Measurements from ENCODE around the gene LRFN2. TPM values are rescaled to one million over a fixed set of nuclear protein-coding genes. Genes with fewer than 3 reads are reported as not detected.

The LRFN2 gene
- total RNA-seq, 2 donors from 2014 or later, result not detected

GRCh38 chr6:40377173-40377806, 209.9 kb downstream of the LRFN2 start:
- peaks cover 0 to 14% of the 10 kb centered on the region in 2 donors for H3K36me3 Mint-ChIP-seq
- DNase-seq (ENCODE audit: low spot score in 2 of 2), result no peak
- no peaks in the 10 kb centered on the region for H3K9me3 Mint-ChIP-seq
- H3K27ac Mint-ChIP-seq, result no peak overlapping the region
- no peak for ATAC-seq

DNA sequence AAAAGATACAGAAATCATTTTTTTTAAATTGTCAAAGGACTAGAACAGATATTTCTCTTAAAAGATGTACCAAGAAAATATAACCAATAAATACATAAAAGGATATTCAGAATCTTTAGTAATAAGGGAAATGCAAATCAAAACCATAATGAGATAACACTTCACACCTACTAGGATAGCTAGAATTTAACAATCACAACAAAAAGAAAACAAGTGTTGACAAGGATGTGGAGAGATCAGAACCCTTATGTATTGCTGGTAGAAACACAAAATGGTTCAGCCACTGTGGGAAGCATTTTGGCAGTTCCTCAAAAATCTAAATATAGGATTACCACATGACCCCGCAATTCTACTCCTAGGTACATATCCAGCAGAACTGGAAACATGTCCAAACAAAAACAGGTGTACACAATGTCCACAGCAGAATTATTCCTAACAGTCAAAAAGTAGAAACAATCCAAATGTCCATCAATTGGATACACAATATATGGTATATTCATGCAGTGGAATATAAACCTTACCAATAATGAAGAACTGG, 211.0 kb downstream of the LRFN2 start:
- ATAC-seq, result no peak
- no peak overlapping the region for H3K27ac Mint-ChIP-seq
- H3K9me3 Mint-ChIP-seq, result peaks cover 0 to 5% of the 10 kb centered on the region in 2 donors
- no peak for DNase-seq (ENCODE audit: low spot score in 2 of 2)
- H3K36me3 Mint-ChIP-seq, result peaks cover 6 to 14% of the 10 kb centered on the region in 2 donors

DNA sequence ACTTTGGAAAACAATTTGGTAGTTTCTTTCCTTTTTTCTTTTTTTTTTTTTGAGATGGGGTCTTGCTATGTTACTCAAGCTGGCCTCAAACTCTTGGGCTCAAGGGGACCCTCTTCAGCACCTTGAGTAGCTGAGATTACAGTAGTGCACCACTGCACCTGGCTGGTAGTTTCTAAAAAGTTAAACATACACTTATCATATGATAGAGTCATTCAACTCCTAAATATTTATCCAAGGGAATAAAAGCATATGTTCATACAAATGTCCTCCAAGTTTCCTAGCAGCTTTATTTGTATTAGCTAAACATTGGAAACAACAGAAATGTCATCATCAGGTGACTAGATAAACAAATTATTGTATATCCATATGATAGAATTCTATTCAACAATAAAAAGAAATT, 213.9 kb downstream of the LRFN2 start:
- peaks cover 5 to 6% of the 10 kb centered on the region in 2 donors for H3K36me3 Mint-ChIP-seq
- H3K27ac Mint-ChIP-seq, result no peak overlapping the region
- DNase-seq (ENCODE audit: low spot score in 2 of 2), result no peak
- no peak for ATAC-seq
- peaks cover 3 to 5% of the 10 kb centered on the region in 2 donors for H3K9me3 Mint-ChIP-seq

DNA sequence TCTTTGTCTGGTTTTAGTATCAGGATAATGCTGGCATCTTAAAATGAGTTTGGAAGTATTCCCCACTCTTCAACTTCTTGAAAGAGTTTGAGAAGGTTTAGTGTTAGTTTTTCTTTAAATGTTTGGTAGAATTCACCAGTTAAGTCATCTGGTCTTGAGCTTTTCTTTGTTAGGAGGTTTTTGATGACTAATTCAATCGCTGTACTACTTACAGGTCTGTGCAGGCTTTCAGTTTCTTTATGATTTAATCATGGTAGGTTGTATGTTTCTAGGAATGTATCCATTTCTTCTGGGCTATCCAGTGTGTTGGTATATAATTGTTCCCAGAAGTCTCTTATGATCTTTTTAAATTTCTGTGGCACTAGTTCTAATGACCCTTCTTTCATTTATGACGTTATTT, 215.5 kb downstream of the LRFN2 start:
- H3K9me3 Mint-ChIP-seq, result peaks cover 3 to 5% of the 10 kb centered on the region in 2 donors
- H3K36me3 Mint-ChIP-seq, result peaks cover 4 to 6% of the 10 kb centered on the region in 2 donors
- peak; percentile 83 to 91 for ATAC-seq
- DNase-seq (ENCODE audit: low spot score in 2 of 2), result no peak
- H3K27ac Mint-ChIP-seq, result no peak overlapping the region

GRCh38 chr6:40371095-40371494, 216.1 kb downstream of the LRFN2 start:
- DNase-seq (ENCODE audit: low spot score in 2 of 2), result no peak
- H3K9me3 Mint-ChIP-seq, result peaks cover 3 to 5% of the 10 kb centered on the region in 2 donors
- H3K27ac Mint-ChIP-seq, result no peak overlapping the region
- peaks cover 0 to 6% of the 10 kb centered on the region in 2 donors for H3K36me3 Mint-ChIP-seq
- ATAC-seq, result no peak

DNA sequence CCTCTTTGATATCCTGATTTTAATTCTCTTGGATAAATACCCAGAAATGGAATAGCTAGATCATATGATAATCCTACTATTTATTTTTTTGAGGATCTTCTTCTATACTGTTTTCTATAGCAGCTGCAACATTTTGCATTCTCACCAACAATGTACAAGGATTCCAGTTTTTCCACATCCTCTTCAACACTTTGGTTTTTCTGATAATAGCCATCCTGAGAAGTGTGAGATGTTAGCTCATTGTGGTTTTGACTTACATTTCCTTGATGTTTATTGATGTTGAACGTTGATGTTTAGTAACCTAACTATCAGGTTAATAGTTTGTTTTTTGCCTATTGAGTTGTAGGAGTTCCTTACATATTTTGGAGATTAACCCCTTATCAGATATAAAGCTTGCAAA, 217.3 kb downstream of the LRFN2 start:
- peaks cover 4 to 6% of the 10 kb centered on the region in 2 donors for H3K36me3 Mint-ChIP-seq
- H3K9me3 Mint-ChIP-seq, result peaks cover 6 to 9% of the 10 kb centered on the region in 2 donors
- no peak for DNase-seq (ENCODE audit: low spot score in 2 of 2)
- ATAC-seq, result no peak
- H3K27ac Mint-ChIP-seq, result no peak overlapping the region

DNA sequence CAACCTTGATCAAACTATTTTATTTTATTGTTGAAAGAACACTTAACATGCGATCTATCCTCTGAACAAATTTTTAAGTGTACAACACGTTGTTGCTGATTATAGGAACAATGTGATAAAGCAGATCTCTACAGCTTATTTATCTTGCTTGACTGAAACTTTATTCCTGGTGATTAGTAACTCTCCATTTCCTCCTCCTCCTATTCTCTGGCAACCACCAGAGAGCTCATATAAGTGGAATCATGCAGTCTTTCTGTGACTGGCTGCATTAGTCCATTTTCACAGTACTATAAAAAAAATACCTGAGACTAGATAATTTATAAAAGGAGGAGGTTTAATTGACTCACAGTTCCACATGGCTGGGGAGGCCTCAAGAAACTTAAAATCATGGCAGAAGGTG, 218.1 kb downstream of the LRFN2 start:
- DNase-seq (ENCODE audit: low spot score in 2 of 2) (no peak), ATAC-seq (no peak)
- peaks cover 6% of the 10 kb centered on the region in 2 donors for H3K36me3 Mint-ChIP-seq
- peaks cover 8 to 11% of the 10 kb centered on the region in 2 donors for H3K9me3 Mint-ChIP-seq
- H3K27ac Mint-ChIP-seq, result no peak overlapping the region

DNA sequence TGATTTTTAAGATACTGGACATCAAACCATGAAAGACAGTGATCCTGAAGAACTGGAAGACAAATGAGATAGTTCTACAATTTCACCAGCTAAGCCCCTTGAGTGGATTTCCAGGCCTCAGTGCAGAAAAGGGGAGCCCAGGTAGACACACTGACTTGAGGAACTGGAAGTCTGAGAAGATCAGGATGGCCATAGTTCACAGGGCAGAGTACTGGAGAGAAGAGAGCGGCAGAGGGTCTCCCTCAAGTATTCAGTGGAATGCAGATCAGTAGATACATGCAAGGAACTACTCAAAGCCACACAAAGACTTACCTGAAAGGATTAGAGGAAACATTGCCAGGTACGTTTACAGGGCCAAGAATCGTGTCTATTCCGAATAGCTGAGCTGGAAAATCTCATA, 224.3 kb downstream of the LRFN2 start:
- Mint-ChIP-seq H3K9me3 (peaks cover 5 to 6% of the 10 kb centered on the region in 2 donors), H3K27ac (no peak overlapping the region), H3K36me3 (peaks cover 0 to 6% of the 10 kb centered on the region in 2 donors)
- DNase-seq (ENCODE audit: low spot score in 2 of 2), result no peak
- ATAC-seq, result no peak

DNA sequence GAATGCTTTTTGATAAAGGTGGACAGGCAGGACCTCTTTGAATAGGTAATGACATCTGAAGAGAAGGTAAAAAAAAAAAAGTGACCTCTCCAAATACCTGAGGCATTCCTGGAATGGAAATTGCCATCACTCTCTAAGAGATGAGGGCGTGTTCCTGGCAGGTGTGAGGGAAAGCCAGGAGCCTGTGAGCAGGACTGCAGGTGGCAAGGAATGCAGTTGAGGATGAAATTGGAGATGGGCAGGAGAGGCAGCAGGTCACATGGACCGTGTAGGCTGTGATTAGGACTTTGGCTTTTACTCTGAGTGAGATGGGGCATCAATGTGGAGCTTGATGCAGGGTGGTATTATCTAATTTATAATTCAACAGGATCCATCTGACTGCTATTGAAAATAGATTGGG, 227.4 kb downstream of the LRFN2 start:
- Mint-ChIP-seq H3K9me3 (peaks cover under 1 to 1% of the 10 kb centered on the region in 2 donors), H3K36me3 (peaks cover 0 to under 1% of the 10 kb centered on the region in 2 donors), H3K27ac (no peak overlapping the region)
- DNase-seq (ENCODE audit: low spot score in 2 of 2) (no peak), ATAC-seq (no peak)

DNA sequence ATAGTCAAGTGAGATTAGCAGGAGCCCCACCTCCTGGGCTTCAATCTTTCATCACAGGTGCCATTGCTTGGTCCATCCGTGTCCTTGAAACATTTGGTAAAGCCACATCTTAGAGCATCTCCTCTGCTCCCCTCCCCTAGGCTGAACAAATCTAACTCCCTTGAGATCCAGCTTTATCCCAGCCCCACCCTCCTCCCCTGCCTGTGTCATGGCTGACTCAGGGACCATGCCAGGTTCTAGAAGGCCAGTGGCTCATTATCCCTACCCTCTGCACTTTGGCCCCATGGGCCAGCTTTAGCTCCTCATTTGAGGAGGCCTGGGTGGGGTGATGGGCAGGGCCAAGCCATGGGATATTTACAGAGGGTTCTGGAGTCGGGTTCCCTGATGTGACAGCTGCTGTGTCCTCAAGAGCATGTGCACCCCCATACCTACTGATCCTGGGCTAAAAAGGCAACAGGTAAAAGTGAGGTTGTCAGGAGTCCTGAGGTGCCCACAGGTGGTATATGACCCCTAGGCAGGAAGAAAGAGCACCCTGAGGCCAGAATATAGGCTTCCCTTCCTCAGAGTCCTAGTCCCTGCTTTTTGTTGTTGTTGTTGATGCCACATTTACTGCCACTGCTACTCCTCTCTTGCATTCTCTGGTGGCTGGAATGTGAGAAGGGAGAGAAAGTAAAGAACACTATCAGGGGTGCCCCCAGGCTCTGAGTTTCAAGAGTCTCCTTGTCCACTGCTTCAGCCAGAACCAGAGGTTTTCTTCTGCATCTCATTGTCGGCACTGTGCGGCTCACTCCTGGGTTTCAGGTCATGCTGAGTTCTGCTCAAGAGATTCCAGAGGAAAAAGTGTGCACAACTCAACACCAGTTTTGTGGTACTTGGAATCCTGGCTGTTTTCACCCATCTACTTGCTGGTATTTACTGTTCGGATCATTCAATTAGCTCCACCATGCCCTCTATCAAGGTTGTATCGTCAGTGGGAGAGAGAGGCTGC, 228.4 kb downstream of the LRFN2 start:
- DNase-seq (ENCODE audit: low spot score in 2 of 2) (no peak), ATAC-seq (no peak)
- no peaks in the 10 kb centered on the region for H3K36me3 Mint-ChIP-seq
- H3K9me3 Mint-ChIP-seq, result no peaks in the 10 kb centered on the region
- no peak overlapping the region for H3K27ac Mint-ChIP-seq

GRCh38 chr6:40356242-40356910, 230.8 kb downstream of the LRFN2 start:
- DNase-seq (ENCODE audit: low spot score in 2 of 2) (peak in 1 of 2 donors; percentile 44), ATAC-seq (peak; percentile 58 to 86)
- no peaks in the 10 kb centered on the region for H3K36me3 Mint-ChIP-seq
- no peaks in the 10 kb centered on the region for H3K9me3 Mint-ChIP-seq
- H3K27ac Mint-ChIP-seq, result no peak overlapping the region

GRCh38 chr6:40355532-40355931, 231.6 kb downstream of the LRFN2 start:
- no peaks in the 10 kb centered on the region for H3K36me3 Mint-ChIP-seq
- H3K27ac Mint-ChIP-seq, result no peak overlapping the region
- H3K9me3 Mint-ChIP-seq, result no peaks in the 10 kb centered on the region
- ATAC-seq (no peak), DNase-seq (ENCODE audit: low spot score in 2 of 2) (no peak)

DNA sequence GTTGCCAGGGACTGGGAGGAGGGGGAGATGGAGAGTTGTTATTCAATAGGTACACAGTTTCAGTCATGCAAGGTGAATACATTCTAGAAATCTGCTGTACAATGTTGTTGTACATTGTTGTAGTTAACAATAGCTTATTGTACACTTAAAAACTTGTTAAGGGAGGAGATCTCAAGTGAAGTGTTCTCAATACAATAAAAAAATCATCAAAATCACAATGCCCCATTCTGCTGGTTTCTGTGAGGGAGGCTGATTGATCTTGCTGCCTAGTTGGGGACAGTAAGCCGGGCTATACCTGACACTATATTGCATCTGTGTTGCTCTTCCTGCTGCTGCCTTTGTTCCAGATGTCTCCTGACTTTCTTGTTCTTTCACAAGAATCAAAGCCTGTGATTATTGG, 232.1 kb downstream of the LRFN2 start:
- no peak overlapping the region for H3K27ac Mint-ChIP-seq

DNA sequence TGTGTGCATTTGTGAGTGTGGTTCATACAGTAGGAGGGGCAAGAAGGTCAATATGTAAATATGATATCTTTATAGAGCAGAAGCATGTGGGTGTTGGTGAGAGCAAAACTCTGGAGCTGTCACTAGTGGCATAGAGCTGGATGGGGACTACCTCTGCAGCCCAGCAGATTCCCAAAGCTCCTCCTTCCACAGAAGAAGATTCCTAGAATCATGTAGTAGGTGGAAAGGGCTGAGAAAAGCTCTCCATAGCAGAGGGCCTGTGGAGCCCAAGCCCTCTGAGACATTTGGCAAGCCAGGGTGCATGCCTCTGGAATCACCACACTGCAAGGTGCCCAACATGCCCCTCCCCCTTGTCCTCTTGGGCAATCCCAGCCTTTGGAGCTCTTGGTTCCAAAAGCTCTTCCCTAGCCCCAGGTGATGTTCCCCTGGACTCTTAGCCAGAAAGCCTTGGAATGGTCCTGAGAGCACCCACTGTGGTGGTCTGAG, 233.2 kb downstream of the LRFN2 start:
- Mint-ChIP-seq H3K27ac (no peak overlapping the region), H3K9me3 (no peaks in the 10 kb centered on the region), H3K36me3 (no peaks in the 10 kb centered on the region)
- DNase-seq (ENCODE audit: low spot score in 2 of 2) (no peak), ATAC-seq (no peak)

More for the DNA sequence above, 232.1 kb downstream of the LRFN2 start:
- Mint-ChIP-seq H3K36me3 (no peaks in the 10 kb centered on the region), H3K9me3 (no peaks in the 10 kb centered on the region)
- ATAC-seq (no peak), DNase-seq (ENCODE audit: low spot score in 2 of 2) (no peak)

- no peak for DNase-seq (ENCODE audit: low spot score in 2 of 2)
- Mint-ChIP-seq H3K36me3 (no peaks in the 10 kb centered on the region), H3K27ac (no peak overlapping the region), H3K9me3 (no peaks in the 10 kb centered on the region)
- no peak for ATAC-seq
Observed at GRCh38 chr6:40353197-40353966, 233.8 kb downstream of the LRFN2 start.
